GM18519 (cell line): ENCODE data around the gene OR2T5.
A peak's percentile ranks its signal among the peaks of the same experiment; 100 is the strongest.
"Not testable (repeated sequence)": the region's sequence is repeated elsewhere in the genome, so short reads cannot be mapped to it uniquely, and the experiment has no call there.

ENCODE experiments used
- ATAC-seq: cut with Tn5 transposase; IDR thresholded peaks from one replicate; pipeline ENCODE4 v1.9.1; 2021; ENCODE audit warnings: mild to moderate bottlenecking, moderate library complexity; ENCODE audit not compliant: unreplicated experiment, low FRiP score

OR2T5 gene, protein sequence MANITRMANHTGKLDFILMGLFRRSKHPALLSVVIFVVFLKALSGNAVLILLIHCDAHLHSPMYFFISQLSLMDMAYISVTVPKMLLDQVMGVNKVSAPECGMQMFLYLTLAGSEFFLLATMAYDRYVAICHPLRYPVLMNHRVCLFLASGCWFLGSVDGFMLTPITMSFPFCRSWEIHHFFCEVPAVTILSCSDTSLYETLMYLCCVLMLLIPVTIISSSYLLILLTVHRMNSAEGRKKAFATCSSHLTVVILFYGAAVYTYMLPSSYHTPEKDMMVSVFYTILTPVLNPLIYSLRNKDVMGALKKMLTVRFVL

DNA sequence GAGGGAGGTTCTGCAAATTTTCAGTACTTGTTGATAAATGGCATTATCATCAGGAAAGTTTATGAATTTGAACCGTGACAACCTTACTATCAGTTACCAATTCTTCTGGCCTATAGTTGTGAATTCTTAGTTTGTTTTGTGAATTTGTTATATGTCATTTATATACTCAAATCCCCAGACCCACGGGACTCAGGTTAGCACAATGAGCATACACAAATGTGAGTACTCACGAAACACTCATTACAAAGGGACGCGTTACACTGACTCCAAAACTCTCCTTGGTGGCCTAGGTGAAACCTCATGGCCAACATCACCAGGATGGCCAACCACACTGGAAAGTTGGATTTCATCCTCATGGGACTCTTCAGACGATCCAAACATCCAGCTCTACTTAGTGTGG is at the start of gene OR2T5:
Gene OR2T5 (plus strand): TSS at position 301 of the 400 bp plus-strand sequence. CDS start 0 bp downstream, at position 301.
- ATAC-seq = not testable (repeated sequence)

DNA sequence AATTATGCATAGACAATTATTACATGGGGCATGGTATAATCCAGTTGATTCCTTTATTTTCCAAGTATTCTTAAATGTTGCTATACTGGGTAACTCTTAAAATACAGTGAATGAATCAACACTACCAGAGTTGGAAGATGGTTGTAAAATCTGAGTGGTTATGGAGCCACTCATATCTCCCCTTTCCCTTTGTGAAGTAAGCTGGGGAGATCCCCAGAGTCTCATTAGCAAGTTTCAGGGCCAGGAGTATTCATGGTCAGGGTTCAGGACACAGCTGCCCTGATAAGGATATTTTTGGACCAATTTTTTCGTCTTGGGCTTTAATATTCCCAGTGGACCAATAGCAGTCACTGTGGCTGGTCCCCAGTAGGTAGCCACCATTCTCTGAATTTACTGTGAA is 49.7 kb upstream of the OR2T5 start:
- ATAC-seq = peak; percentile 38

DNA sequence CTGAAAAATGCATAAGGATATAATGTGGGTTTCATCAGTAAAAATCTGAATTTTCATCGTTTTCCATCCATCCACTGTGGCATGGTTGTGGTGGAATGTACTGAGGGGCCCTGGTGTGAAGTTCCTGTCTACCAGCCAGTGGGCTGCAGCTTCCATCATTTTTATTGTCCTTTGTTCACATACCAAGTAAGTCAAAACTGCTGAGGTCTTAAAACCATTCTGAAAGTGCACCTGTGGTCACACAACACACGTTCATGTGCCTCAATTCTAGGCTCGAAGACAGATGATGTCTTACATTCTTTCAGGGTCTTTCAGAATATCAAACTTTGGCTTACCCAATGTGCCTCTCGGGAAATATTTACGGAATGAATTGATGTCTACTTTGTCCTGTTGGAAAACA is 49.1 kb upstream of the OR2T5 start:
- ATAC-seq = not testable (repeated sequence)

DNA sequence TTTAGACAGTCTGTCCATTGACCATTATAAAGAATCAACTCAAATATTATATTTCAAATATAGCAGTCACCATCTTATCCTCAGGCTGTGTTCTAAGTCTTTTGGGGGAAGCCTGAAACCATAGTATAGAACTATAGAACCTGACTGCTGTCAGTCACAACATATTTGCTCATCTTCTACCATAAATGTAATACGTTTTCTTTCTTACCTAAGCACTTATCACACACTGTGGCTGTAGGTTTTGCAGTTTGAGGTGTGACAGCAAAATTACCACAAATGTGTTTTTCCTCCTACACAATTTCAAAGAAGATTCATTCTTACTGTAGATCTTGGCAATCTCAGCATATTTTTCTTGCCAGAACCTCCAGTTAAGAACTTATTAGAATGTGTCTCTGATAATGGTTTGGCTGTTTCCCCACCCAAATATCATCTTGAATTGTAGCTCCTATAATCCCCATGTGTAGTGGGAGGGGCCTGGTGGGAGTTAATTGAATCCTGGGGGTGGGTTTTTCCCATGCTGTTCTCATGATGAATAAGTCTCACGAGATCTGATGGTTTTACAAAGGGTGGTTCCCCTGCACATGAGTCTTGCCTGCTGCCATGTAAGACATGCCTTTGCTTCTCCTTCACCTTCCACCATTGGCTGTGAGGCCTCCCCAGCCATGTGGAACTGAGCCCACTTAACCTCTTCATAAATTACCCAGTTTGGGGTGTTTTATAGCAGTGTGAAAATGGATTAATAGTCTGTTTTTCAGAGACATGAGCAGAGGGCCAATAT is 45.7 kb upstream of the OR2T5 start:
- ATAC-seq = not testable (repeated sequence)

DNA sequence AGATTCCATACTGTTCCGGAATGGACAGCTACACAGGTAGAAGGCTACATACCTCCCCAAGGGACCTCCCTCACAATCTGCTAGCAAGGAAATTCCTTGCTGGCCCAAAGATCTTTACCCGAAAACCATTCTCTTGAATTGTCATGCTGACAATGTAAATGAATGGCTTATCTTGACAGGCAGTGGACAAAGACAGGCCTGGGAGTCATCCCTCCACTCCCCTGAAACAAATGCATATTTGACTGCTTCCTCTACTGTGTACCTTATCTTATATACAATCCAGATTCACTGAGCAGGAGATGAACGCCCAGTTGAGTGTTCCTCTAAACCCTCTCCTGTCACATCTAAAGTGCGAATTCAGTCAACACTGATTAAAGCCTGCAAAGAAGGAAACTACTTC is 43.8 kb upstream of the OR2T5 start:
- ATAC-seq = not testable (repeated sequence)

DNA sequence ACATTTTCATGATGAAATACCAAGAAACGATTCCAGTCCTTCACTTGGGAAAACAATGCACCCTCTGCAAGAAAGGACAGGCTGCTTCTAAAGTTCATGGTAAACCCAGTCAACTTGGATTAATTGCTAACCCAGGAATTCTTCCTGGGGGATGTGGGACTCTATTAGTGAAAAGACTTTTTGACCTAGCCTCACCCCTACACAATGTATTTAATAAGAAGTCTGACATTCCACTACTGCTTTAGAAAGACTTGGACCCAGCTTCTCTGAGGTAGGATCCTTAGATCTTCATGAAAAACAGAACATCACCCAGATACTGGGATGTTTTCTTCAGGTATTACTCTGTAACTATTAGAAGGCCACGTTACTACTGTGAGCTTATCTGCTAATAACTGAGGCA is 43.0 kb upstream of the OR2T5 start, which contains the start of gene OR2T2:
Gene OR2T2 (plus strand): TSS at position 239 of the 400 bp plus-strand sequence. CDS start 7,161 bp downstream, outside the sequence.
- not testable (repeated sequence) for ATAC-seq

DNA sequence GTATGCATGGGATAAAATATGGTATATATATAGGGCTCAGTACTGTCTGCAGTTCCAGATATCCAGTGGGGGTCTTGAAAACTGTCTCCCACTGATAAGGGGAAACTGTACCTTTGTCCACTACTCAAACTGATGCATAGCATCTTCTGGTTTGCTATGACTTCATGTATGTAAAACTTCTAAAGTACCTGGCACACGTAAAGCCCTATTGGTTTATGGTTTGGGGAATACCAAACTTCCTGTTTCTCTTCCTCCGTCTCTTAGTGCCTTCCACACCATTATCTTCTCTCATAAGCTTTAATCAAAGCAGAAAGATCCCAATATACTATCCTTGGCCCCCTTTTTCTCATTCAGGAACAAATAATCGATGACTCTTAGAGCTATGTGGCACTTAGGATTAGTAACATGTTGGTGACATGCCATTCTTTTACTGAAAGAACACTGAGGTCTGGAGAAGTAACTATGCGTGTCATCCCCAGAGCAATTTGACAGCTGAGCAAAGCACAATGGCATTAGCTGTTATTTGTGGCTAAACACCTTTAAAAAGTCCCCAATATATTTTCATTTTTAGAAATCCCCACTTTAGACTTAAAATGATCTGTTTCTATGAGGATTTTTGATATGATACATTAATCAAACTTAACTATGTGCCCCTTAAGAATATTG is 39.8 kb upstream of the OR2T5 start:
- peak; percentile 56 for ATAC-seq

DNA sequence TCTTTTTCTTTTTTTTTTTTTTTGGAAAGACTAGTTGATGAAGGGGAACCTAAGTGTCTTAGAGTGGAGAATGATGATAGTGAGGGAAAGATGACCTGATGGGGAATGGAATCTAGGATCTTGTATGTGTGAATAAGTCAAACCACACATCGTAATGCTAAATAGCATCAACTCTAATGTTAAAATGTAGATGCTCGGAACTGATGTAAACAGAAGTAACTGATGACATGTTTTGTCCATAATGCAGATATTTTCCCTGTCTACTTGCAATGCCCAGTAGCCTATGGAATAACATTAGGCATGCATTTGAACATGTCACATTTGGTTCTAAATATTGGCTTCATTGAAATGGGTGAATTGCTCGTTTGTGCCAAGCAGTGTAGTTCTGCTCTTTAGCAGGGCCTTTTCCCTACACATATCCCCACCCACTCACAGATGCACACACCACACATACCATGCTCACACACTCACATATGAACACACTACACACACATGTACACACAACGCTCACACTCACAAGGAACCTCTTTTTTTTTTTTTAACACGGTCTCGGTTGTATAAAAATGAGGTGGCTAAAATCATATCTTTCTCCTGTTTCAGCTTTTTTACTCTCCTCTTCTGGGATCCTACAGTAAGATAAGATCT is 38.4 kb upstream of the OR2T5 start:
- not testable (repeated sequence) for ATAC-seq

DNA sequence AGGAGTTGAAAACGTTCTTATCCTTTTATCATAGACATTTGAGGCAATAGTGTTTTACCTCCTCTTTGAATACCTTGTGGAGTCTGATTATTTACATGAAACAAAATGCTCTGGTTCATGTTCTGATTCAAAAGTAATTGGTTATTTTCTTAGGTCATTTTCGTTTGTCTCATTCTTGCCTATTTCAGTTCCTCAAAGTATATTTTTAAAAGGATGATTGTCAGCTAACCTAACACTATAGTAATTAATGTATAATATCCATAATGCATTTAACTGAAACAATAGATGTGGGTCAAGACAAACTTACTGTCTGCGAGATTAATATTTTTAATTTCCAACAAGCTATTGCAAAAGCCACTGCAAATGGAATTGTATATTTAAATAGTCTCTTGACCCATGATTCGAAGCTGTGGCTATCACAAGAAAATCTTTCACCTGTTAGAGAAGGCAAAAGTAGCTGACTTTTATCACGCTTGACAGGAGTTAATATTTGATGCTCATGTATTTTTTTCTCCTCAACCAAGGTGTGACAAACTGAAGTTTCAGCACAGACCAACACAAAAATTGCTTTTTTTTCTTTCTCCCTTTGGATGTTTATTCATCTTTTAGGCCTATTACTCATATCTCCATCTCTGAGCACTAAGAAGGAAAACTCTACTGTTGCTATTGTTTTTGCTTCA is 37.8 kb upstream of the OR2T5 start:
- peak; percentile 68 for ATAC-seq

DNA sequence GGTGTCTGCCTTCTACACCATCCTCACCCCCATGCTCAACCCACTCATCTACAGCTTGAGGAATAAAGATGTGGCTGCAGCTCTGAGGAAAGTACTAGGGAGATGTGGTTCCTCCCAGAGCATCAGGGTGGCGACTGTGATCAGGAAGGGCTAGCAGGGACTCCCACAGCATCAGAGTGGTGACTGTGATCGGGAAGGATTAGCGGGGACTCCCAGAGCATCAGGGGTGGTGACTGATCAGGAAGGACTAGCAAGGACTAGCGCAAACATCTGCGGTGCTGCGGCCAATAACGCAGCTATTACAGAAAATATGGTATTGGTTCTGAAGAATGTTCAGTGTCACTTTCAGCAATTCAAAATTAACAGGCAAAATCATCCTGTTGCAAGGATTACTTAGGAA is 34.8 kb upstream of the OR2T5 start:
- ATAC-seq = not testable (repeated sequence)

DNA sequence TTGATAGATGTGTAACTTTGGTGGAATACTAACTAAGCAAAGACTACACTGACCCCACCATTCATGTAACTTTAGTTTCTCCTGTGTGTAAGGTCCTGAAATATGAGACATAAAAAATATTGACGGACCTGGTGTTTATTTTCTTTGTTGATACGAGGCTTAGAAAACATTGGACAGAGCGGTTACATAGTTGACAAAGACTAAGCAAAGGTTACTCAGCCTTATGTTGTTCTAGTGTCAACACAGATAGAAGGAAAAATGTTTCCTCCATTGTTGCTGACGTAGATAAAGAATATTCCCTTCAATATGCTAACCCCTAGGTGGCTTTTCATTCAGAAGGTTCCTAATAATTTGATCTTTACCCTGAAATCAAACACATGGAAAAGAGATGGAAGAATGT is 33.3 kb upstream of the OR2T5 start:
- ATAC-seq = not testable (repeated sequence)

DNA sequence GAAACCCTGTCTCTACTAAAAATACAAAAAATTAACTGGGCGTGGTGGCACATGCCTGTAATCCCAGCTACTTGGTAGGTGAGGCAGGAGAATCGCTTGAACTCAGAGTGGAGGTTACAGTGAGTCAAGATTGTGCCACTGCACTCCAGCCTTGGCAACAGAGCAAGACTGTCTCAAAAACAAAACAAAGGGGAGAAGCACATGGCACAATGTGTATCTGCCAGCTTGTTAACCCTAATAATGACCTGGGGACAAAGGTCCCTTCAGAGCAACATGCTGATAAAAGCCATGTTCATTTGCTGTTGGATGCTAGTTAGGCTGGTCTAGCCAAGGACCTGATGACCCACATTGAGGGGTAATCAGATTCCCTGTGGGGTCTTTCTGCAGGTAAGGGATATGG is 31.8 kb upstream of the OR2T5 start:
- not testable (repeated sequence) for ATAC-seq

DNA sequence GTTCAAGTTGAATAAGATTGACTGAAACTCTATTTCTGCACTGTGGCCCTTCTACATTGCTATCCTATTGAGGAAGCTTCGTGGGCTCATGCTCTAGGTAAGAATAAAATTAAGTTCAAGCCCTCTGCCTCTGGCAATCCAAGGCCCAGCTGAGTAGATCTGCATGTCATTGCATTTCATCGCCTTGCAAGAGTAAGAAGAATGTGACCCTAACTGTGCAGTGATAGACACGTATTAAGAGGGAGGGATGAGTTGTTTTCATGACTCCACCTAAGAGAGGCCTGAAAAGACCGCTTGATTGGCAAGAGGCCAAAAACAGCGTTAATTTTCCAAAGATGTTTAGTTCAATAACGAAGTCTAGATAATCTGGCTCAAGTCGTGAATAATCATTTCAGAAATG is 29.3 kb upstream of the OR2T5 start:
- not testable (repeated sequence) for ATAC-seq

DNA sequence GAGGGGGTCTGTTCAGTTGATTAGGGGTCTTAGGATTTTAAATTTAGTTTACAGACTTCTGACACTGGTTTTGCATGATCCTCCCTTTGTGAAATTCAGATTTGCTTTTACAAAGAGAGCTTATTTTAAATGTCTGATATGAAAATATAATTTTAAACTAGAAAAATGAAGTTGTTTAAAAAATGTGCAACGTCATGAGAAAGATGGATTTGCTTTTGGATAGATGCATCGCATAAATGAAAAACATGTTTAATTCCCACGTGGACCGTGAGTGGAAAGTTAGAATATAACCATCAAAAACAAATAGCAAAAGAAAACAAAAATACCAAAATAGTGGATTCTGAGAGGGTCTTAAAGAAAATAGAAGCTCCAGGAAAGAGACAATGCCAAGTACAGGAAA is 17.2 kb upstream of the OR2T5 start:
- no peak for ATAC-seq

DNA sequence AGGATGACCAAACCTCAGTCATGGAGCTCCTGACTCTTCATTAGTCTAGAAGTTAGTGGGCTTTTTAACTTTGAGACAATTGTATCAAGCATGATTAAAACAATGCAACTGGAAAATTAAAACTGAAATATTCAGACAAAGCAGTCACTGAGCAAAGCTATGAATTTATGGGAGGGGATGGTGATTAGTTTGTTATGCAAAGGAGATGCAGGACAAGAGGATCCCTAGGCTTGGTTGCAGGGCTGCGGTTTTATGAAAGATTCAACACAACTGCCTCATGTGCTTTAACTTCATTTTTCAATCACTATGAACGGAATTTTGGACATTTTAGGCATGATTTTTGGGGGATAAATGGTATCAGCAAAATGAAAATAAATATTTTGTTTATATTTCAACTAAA is 16.3 kb upstream of the OR2T5 start:
- not testable (repeated sequence) for ATAC-seq

DNA sequence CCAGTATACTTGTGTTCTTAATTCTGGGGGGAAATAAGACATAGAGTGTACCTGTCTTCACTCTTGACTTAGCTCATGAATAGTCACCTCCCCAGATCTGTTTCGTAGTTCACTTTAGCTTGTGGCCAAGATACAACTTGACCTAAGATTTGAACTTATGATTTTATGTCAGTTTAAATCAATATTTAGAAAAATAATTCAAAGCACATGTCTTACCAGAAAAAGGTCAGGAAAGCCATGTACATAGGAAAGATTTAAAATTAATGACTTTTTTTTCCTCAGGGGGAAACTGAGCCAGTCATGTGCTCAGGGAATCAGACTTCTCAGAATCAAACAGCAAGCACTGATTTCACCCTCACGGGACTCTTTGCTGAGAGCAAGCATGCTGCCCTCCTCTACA is 15.3 kb upstream of the OR2T5 start, which contains the start of gene OR2T3:
Gene OR2T3 (plus strand): TSS at position 301 of the 400 bp plus-strand sequence. CDS start 0 bp downstream, at position 301.
- ATAC-seq = not testable (repeated sequence)

DNA sequence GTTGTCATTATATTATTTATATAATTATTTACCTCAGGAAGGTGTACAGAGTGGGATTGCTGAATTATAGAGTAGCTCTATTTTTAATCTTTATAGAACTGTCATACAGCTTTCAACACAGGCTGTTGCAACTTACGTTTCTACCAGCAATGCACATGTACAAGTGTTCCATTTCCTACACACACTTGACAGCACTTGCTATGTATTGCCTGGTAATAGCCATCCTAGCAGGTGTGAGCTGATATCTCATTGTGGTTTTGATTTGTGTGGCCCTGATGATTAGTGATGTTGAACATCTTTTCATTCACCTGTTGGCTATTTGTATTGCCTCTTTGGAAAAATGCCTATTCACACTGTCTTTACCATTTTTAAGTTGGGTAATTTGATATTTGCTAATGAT is 12.7 kb upstream of the OR2T5 start:
- ATAC-seq = peak; percentile 64

DNA sequence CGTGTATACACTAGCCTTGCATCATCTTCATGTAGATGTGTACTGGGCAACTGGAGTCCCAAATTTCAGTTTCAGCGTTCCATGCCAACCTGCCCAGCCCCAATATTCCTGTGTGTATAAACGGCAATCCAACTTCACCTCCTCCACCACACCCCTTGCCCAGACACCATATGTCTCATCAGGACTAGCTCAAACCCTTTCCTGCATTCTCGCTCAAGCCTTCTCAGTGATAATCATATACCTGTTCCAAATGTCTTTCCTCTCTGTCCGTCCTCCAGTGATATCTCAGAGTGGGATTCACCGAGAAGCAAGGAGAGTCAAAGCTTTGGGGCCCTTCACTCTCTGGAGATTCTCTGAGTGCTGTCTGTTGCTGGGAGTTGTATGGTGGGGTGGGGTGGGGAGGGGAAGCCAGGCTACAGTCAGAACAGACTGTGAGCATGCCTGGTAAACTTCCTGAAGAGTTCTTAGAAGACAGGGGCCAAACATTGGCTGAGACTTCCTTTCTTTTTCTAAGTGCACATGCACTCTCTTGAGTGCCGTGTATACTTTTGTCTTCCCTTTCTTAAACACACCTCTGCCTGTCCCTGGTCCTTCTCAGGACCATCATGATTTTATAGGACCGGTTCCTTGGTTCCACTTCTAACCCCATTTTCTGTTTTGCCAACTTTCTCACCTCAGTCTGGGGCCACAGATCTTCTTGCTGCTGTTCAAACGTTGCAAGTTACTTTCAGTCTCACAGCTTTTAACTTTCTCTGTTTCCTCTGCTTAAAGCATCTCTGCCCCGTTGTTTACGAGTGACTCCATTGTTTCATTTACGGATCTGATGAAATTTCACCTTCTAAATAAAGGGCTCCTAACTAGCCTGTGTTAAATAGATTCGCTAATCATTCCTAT is 6.5 kb upstream of the OR2T5 start:
- ATAC-seq = peak; percentile 86

DNA sequence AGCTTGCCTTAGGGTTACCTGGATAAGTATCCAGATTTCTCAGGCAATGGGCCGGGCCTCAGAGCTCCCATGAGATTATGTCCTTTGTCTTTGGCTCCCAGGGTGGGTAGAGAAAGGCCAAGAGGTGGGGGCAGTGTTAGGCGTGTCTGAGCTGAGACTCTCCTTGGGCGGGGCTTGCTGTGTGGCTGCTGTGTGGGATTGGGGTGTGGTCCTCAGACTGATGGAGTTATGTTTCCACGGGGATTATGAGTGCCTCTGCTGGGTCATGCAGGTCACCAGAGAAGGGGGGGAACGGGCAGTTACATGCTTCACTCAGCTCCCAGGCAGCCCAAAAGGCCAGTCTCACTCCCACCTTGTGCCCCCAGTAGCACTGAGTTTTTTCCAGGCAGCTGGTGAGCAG is 8.3 kb downstream of the OR2T5 start:
- ATAC-seq = not testable (repeated sequence)
